HEK293T (cell line): Measurements from ENCODE around the gene CLRN2.

Experiments used
- CTCF ChIA-PET: fragments of 350-600 bp; formaldehyde crosslinking; extraction: SDS; loops from one replicate; lab custom pipeline; 2021; ENCODE audit warnings: antibody characterized with exemption, inconsistent platforms; lab: Yijun Ruan, JAX
- POLR2A ChIA-PET: fragments of 350-600 bp; formaldehyde crosslinking; extraction: SDS; loops from one replicate; lab custom pipeline; 2020; ENCODE audit warnings: antibody characterized with exemption, inconsistent platforms; lab: Yijun Ruan, JAX
- DNase-seq: peaks from one replicate; pipeline ENCODE4 v3.0.0; 2012; ENCODE audit warnings: mixed read lengths; ENCODE audit errors: extremely low spot score
- ARNT ChIP-seq: fragments of 450-650 bp; IDR thresholded peaks from 2 replicates; pipeline ENCODE4 v1.6.1; 2017; ENCODE audit warnings: mild to moderate bottlenecking
- BHLHE40 ChIP-seq: fragments of 450-650 bp; IDR thresholded peaks from 2 replicates; pipeline ENCODE4 v1.6.1; 2016; ENCODE audit warnings: mild to moderate bottlenecking, moderate library complexity, borderline replicate concordance
- CTBP1 ChIP-seq: fragments of 450-650 bp; IDR thresholded peaks from 2 replicates; pipeline ENCODE4 v1.6.1; 2016; ENCODE audit warnings: borderline replicate concordance
- ELF4 ChIP-seq: fragments of 450-650 bp; IDR thresholded peaks from 2 replicates; pipeline ENCODE4 v1.6.1; 2017; ENCODE audit warnings: antibody characterized with exemption
- FOXA1 ChIP-seq: fragments of 450-650 bp; IDR thresholded peaks from 2 replicates; pipeline ENCODE4 v1.6.1; 2016; ENCODE audit warnings: mild to moderate bottlenecking
- FOXK2 ChIP-seq: fragments of 450-650 bp; IDR thresholded peaks from 2 replicates; pipeline ENCODE4 v1.6.1; 2016; ENCODE audit warnings: mild to moderate bottlenecking
- FOXM1 ChIP-seq: fragments of 450-650 bp; IDR thresholded peaks from 2 replicates; pipeline ENCODE4 v1.6.1; 2017; ENCODE audit warnings: mild to moderate bottlenecking, borderline replicate concordance
- HDGF ChIP-seq: fragments of 450-650 bp; IDR thresholded peaks from 2 replicates; pipeline ENCODE4 v1.6.1; 2017; ENCODE audit warnings: antibody characterized with exemption, borderline replicate concordance
- L3MBTL2 ChIP-seq: fragments of 450-650 bp; conservative IDR thresholded peaks from 2 replicates; pipeline ENCODE4 v1.6.1; 2016; ENCODE audit warnings: mild to moderate bottlenecking
- LEF1 ChIP-seq: fragments of 450-650 bp; IDR thresholded peaks from 2 replicates; pipeline ENCODE4 v1.6.1; 2017; ENCODE audit warnings: mild to moderate bottlenecking, borderline replicate concordance
- NFRKB ChIP-seq: fragments of 450-650 bp; IDR thresholded peaks from 2 replicates; pipeline ENCODE4 v1.6.1; 2016; ENCODE audit warnings: mild to moderate bottlenecking, moderate library complexity
- PKNOX1 ChIP-seq: fragments of 450-650 bp; IDR thresholded peaks from 2 replicates; pipeline ENCODE4 v1.6.1; 2016
- SP1 ChIP-seq: fragments of 450-650 bp; IDR thresholded peaks from 2 replicates; pipeline ENCODE4 v1.6.1; 2017
- SUZ12 ChIP-seq: fragments of 450-650 bp; IDR thresholded peaks from 2 replicates; pipeline ENCODE4 v1.6.1; 2016; ENCODE audit warnings: mild to moderate bottlenecking
- TARDBP ChIP-seq: fragments of 450-650 bp; IDR thresholded peaks from 2 replicates; pipeline ENCODE4 v1.6.1; 2016
- ZNF384 ChIP-seq: fragments of 450-650 bp; IDR thresholded peaks from 2 replicates; pipeline ENCODE4 v1.6.1; 2016

CLRN2 gene

GRCh38 chr4:17514865-17515264 lies at the start of gene CLRN2:
CLRN2 (plus strand) TSS chr4:17515165; CDS start chr4:17515267, 102 bp downstream.
- ChIA-PET CTCF (no interaction called here), POLR2A (no interaction called here)
- no peak for TF ChIP-seq HDGF
- no peak for TF ChIP-seq BHLHE40
- TF ChIP-seq L3MBTL2 = no peak
- TF ChIP-seq FOXA1 = no peak
- TF ChIP-seq FOXM1 = no peak
- TF ChIP-seq SUZ12 = no peak
- TF ChIP-seq PKNOX1 = no peak
- no peak for TF ChIP-seq SP1
- no peak for TF ChIP-seq ELF4
- no peak for DNase-seq

- DNase-seq = peak; percentile 53
- ChIA-PET POLR2A (no interaction called here), CTCF (interaction anchor here (0.6 kb wide), 2 partner anchors 11 to 1183 kb away, joined by 3 to 4 read pairs; no protein-coding TSS in a partner anchor)
- no peak for TF ChIP-seq NFRKB
- TF ChIP-seq FOXK2 = no peak
- TF ChIP-seq LEF1 = no peak
- TF ChIP-seq ARNT = no peak
- TF ChIP-seq TARDBP = no peak
- TF ChIP-seq ZNF384 = no peak
- TF ChIP-seq BHLHE40 = no peak
- no peak for TF ChIP-seq FOXA1
- TF ChIP-seq FOXM1 = no peak
- no peak for TF ChIP-seq SUZ12
- no peak for TF ChIP-seq HDGF
- no peak for TF ChIP-seq PKNOX1
Measured at GRCh38 chr4:17468619-17469221, 46.2 kb upstream of the CLRN2 start.

GRCh38 chr4:17469931-17470674 lies 44.9 kb upstream of the CLRN2 start:
- DNase-seq = no peak
- CTCF ChIA-PET = no interaction called here
- TF ChIP-seq HDGF (no peak), FOXK2 (no peak), ELF4 (peak; percentile 90)
- POLR2A ChIA-PET = no interaction called here

GRCh38 chr4:17475481-17475880 lies 39.5 kb upstream of the CLRN2 start:
- ChIA-PET CTCF (no interaction called here), POLR2A (no interaction called here)
- TF ChIP-seq FOXA1 (no peak), BHLHE40 (no peak), NFRKB (no peak), PKNOX1 (no peak), SUZ12 (no peak), ZNF384 (no peak), TARDBP (no peak), CTBP1 (no peak), FOXK2 (no peak), FOXM1 (no peak), ARNT (no peak), HDGF (no peak), LEF1 (no peak)

GRCh38 chr4:17476853-17477252 lies 38.1 kb upstream of the CLRN2 start:
- POLR2A ChIA-PET = no interaction called here
- CTCF ChIA-PET = no interaction called here

More at GRCh38 chr4:17475481-17475880, 39.5 kb upstream of the CLRN2 start:
- DNase-seq = no peak

More at GRCh38 chr4:17476853-17477252, 38.1 kb upstream of the CLRN2 start:
- no peak for DNase-seq
- TF ChIP-seq FOXA1 (no peak), FOXK2 (no peak), HDGF (no peak), BHLHE40 (no peak), SUZ12 (no peak), SP1 (no peak), LEF1 (no peak), TARDBP (no peak), PKNOX1 (no peak), CTBP1 (no peak), ELF4 (no peak), FOXM1 (no peak), ZNF384 (no peak), L3MBTL2 (no peak)
